Midbrain (tissue), 1 donor: ENCODE measurements around the gene UBE2O.

ENCODE experiments used
- DNase-seq: peaks from one replicate; lab custom pipeline; 2025; lab: John Stamatoyannopoulos, UW

Gene UBE2O

DNA sequence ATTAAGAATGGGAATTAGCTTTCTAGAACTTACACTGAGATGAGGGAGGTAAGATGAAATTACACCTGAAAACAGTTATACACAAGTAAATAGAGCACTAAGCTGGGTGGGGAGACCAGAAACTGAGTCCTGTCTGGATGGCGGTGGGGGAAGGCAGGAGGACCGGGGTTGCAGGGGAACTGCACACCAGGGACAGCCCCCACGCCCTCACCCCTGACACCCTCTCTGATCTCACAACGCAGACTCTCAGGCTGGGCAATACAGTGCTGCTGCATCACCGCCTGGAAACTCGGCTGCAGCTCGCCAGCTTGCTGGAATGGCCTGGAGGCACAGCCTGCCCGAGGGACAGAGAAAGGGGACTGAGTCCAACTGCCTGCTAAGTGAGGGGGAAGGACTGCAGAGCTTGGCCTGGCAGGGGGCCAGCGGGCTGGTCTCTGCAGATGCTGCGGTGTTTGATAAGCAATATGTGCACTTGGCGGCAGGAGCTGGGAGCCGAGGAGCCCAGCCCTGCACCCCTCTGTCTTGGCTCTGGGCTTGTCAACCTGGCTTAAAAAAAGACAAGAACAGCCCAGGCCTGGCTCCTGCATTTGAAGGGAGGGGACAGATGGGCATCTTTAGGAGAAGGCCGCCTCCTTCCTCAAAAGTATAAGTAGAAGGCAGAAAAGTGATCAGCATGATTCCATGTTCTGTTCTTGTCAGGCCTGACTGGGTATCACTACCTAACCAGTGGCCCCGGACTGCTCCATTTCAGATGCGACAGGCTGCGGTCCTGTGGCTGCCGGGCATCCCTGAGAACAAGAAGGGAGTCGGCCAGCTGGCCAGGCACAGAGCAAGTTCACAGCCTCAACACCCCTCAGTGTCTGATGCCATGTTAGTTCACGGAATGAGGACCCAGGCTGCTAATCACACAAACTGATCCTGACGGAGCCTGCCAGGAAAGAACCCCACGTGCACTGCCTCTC lies 38.3 kb downstream of the UBE2O start:
- peak; percentile 48 for DNase-seq

- DNase-seq, result no peak
Observed at GRCh38 chr17:76411247-76411646, 41.7 kb downstream of the UBE2O start.

- DNase-seq, result no peak
Observed at GRCh38 chr17:76410328-76410965, 42.5 kb downstream of the UBE2O start.

GRCh38 chr17:76408037-76408849 lies 44.7 kb downstream of the UBE2O start:
- no peak for DNase-seq

DNA sequence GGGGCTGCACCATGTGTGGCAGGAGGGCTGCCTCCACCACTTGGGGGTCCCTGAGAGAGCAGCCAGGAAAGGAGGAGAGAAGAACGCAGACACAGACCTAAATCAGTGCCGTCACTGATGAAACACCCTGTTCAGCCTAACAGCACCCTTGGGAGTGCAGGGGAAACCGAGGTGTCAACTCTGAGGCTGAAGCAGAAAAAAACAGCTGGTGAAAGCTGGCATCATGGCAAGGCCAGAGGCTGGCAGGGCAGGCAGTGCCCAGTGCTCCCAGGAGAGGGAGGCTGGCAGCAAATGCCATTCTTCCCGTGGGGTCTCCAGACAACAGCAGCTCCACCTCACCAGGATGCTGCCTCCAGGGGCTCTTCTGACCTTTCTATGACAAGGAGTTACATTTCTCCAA lies 45.4 kb downstream of the UBE2O start:
- DNase-seq, result no peak

- DNase-seq, result no peak
Observed at GRCh38 chr17:76405967-76406647, 46.8 kb downstream of the UBE2O start.

- no peak for DNase-seq
Observed at GRCh38 chr17:76405607-76405966, 47.4 kb downstream of the UBE2O start.

- DNase-seq, result no peak
Observed at GRCh38 chr17:76404976-76405563, 47.9 kb downstream of the UBE2O start.

- no peak for DNase-seq
Observed at GRCh38 chr17:76404256-76404655, 48.7 kb downstream of the UBE2O start.

DNA sequence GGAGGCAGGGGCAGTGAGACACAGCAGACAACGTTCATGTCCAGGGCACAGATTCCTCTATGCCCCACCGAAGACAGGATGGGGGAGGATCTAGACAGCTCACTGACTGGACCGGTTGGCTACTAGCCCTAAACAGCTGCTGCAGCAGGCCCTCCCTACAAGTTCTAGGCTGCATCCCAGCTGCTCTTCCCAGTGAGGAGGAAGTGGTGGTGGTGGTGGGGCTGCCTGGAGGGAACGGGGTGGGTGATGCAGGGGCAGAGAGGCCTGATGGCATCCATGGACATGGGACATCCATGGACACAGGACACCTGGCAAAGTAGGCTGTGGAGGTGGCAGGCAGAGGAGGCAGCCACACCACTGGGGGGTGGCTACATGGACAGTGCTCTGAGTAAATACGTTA lies 50.2 kb downstream of the UBE2O start:
- no peak for DNase-seq

- DNase-seq, result no peak
Observed at GRCh38 chr17:76399175-76400172, 53.5 kb downstream of the UBE2O start.

- DNase-seq, result no peak
Observed at GRCh38 chr17:76398523-76399174, 54.3 kb downstream of the UBE2O start.

DNA sequence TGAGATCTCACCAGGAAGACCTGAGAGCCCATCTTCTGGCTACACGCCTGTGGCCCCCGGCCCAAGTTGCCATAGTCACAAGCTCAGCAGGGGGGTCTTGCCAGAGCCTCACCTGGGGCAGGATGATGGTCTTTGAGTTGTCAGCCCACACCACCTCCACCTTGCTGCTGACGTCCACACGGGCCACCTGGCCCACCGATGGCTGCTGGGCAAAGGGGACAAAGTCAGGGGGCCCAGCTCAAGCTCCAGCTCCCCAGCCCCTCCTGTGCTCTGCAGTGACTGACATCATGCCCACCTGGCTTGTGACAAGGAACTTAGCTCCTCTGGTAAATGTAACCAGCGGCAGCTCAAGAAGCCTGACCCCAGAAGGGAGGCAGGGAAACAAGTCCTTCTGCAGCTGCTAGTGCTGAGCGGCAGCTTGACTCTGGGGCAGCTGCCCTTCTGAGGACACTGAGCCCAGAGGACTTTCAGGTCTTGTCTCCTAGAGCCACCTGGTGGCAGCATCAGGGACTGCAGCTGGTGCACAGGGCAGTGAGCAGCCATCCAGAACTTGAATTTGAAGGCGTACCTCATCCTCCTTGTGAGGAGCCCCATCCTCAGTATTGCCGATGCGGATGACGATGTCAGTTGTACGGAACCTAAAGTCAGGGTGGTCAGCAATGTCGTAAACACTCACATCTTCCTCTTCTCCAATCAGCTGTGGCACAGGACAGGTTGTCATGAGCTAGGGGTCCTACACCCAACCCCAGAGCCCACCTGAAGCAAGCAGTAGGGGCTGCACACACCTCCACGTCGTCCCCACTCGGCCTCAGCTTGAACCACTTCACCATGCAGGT lies 55.0 kb downstream of the UBE2O start:
- peak; percentile 89 for DNase-seq

DNA sequence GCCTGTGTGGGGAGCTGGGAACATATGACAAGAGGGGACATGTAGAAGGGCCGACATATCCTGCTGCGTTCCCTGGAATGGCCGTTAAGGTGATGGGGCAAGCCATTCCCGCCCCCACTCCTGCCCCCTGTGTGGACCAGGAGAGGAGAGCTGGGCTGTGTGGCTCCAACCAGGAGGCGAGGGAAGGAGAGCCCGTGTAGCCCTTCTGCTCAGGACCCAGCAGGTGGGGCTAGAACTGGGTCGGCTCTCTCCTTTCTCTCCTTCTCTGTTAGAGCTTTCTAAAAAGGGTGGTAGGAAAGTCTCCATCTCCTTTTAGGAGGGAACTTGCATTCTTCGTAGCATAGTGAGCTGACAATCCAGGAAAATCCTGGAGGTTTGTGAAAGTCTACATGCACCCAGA lies 55.8 kb downstream of the UBE2O start:
- no peak for DNase-seq

DNA sequence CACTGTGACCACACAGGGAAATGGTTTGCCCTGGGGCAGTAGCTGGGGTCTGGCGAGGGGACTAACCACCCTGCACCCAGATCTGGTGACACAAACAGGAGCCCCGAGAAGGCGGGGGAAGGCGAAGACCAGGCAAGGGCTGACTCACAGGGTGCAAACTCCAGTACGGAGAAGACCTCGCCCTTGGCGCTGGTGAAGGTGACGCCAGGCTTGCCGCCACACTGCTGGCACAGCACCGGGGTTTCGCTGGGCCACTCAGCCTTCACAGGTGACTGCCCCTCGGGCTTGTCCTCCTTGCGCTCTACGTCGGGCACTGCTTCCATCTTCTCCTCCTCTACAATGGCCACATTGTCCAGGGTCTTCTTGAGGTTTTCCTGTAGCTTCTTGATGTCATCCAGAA lies 57.0 kb downstream of the UBE2O start:
- no peak for DNase-seq

GRCh38 chr17:76394166-76394565 lies 58.8 kb downstream of the UBE2O start:
- DNase-seq, result no peak

GRCh38 chr17:76391200-76391715 lies 61.7 kb downstream of the UBE2O start:
- DNase-seq, result no peak

DNA sequence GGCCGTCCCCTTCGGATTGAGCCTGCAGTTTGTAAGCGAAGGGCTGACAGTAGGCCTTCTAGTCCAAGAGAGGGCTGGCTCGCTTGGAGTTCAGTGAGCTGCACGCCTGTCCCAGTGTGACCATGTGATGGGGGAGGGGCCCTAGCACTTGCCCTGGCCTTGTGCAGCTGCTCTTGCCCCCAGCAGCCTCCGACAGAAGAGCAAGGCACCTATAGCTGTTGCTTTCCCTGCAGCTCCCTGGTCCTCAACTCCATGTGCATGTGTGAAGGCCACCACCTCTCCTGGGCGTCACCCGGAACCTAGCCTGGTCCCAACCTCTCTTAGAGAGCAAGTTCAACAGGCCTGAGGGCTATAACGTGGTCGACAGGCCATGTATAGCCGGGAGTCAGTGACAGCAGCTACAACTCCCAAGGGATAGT lies 62.9 kb downstream of the UBE2O start:
- DNase-seq, result no peak
